ENCODE results near the gene DIS3L2.

DNA sequence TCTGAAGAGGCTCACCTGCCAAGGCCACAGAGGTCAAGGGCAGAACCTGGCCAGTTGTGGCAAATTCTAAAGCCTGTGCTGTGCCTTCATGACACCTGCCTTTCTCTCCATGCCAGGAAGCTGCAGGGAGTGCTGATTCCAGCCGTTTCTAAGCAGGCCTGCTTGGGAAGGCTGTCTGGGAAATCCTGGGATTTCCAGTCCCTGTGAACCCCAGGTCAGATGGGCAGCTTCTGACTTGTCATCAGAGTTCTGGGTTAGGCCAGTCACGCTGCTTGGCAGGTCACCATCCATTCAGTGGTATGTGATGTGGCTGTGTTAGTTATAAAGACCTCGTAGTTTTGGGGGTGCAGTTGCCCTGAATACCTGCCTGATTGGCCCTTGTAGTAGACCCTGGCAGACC, 346.3 kb downstream of the DIS3L2 start:
- TF ChIP-seq, protein P1, sequence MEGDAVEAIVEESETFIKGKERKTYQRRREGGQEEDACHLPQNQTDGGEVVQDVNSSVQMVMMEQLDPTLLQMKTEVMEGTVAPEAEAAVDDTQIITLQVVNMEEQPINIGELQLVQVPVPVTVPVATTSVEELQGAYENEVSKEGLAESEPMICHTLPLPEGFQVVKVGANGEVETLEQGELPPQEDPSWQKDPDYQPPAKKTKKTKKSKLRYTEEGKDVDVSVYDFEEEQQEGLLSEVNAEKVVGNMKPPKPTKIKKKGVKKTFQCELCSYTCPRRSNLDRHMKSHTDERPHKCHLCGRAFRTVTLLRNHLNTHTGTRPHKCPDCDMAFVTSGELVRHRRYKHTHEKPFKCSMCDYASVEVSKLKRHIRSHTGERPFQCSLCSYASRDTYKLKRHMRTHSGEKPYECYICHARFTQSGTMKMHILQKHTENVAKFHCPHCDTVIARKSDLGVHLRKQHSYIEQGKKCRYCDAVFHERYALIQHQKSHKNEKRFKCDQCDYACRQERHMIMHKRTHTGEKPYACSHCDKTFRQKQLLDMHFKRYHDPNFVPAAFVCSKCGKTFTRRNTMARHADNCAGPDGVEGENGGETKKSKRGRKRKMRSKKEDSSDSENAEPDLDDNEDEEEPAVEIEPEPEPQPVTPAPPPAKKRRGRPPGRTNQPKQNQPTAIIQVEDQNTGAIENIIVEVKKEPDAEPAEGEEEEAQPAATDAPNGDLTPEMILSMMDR (IDR thresholded peaks at IDR 0.05; ENCODE audit: low read length), result no peak
- TF ChIP-seq EZH2 (IDR thresholded peaks at IDR 0.05; ENCODE audit: borderline replicate concordance, low read length), result no peak

Measured in OCI-LY1 (cell line).